Measurements from ENCODE around the gene OTOP1.
"Not testable (repeated sequence)": the region's sequence is repeated elsewhere in the genome, so short reads cannot be mapped to it uniquely, and the experiment has no call there.

OTOP1 gene

GRCh38 chr4:4203688-4204400, 22.9 kb downstream of the OTOP1 start:
- no peaks in the 10 kb centered on the region for H3K36me3 ChIP-seq
- H3K4me3 ChIP-seq (ENCODE audit: low read depth, low read length) = no peak overlapping the region
- no peaks in the 10 kb centered on the region for H3K9me3 ChIP-seq
- H3K4me1 ChIP-seq = no peaks in the 10 kb centered on the region
- H3K27me3 ChIP-seq = peaks cover 40% of the 10 kb centered on the region
- DNase-seq = no peak
- TF ChIP-seq CTCF (IDR thresholded peaks at IDR 0.05; ENCODE audit: low read depth, low read length) = no peak

GRCh38 chr4:4202510-4202909, 24.2 kb downstream of the OTOP1 start:
- H3K9me3 ChIP-seq = no peaks in the 10 kb centered on the region
- H3K4me3 ChIP-seq (ENCODE audit: low read depth, low read length) = no peak overlapping the region
- peaks cover 31% of the 10 kb centered on the region for H3K27me3 ChIP-seq
- H3K36me3 ChIP-seq = no peaks in the 10 kb centered on the region
- TF ChIP-seq CTCF (IDR thresholded peaks at IDR 0.05; ENCODE audit: low read depth, low read length) = no peak
- no peak for DNase-seq
- no peaks in the 10 kb centered on the region for H3K4me1 ChIP-seq

GRCh38 chr4:4200624-4201023, 26.1 kb downstream of the OTOP1 start:
- Histone ChIP-seq H3K9me3 (no peaks in the 10 kb centered on the region), H3K27me3 (peaks cover 18% of the 10 kb centered on the region; the same call in 1 of the 2 replicates), H3K36me3 (no peaks in the 10 kb centered on the region), H3K4me1 (no peaks in the 10 kb centered on the region), H3K4me3 (ENCODE audit: low read depth, low read length) (no peak overlapping the region)
- no peak for DNase-seq
- no peak for TF ChIP-seq CTCF (IDR thresholded peaks at IDR 0.05; ENCODE audit: low read depth, low read length)

GRCh38 chr4:4195354-4195753, 31.4 kb downstream of the OTOP1 start:
- DNase-seq = no peak

GRCh38 chr4:4188557-4188956, 38.2 kb downstream of the OTOP1 start:
- not testable (repeated sequence) for H3K27me3 ChIP-seq; H3K36me3 ChIP-seq; H3K4me1 ChIP-seq; H3K4me3 ChIP-seq (ENCODE audit: low read depth, low read length); DNase-seq; H3K9me3 ChIP-seq

More at GRCh38 chr4:4195354-4195753, 31.4 kb downstream of the OTOP1 start:
- Histone ChIP-seq H3K36me3 (no peaks in the 10 kb centered on the region), H3K27me3 (no peaks in the 10 kb centered on the region), H3K4me3 (ENCODE audit: low read depth, low read length) (no peak overlapping the region), H3K4me1 (no peaks in the 10 kb centered on the region), H3K9me3 (no peaks in the 10 kb centered on the region)
- TF ChIP-seq CTCF (IDR thresholded peaks at IDR 0.05; ENCODE audit: low read depth, low read length) = no peak

GRCh38 chr4:4185528-4185927, 41.2 kb downstream of the OTOP1 start:
- DNase-seq = no peak
- TF ChIP-seq CTCF (IDR thresholded peaks at IDR 0.05; ENCODE audit: low read depth, low read length) = no peak
- H3K9me3 ChIP-seq = no peaks in the 10 kb centered on the region
- no peak overlapping the region for H3K4me3 ChIP-seq (ENCODE audit: low read depth, low read length)
- H3K4me1 ChIP-seq = no peaks in the 10 kb centered on the region
- peaks cover 6% of the 10 kb centered on the region; the same call in 1 of the 2 replicates for H3K27me3 ChIP-seq
- H3K36me3 ChIP-seq = no peaks in the 10 kb centered on the region
